Endothelial cell (in vitro differentiated cells): ENCODE measurements around the gene PKP3. TPM values are rescaled to one million over a fixed set of nuclear protein-coding genes. Genes with fewer than 3 reads are reported as not detected.
"Not testable (repeated sequence)": the region's sequence is repeated elsewhere in the genome, so short reads cannot be mapped to it uniquely, and the experiment has no call there.

Experiments
- DNase-seq: peaks from one replicate; pipeline ENCODE4 v3.0.0; 2021; ENCODE audit warnings: low spot score
- H3K27ac Mint-ChIP-seq: one replicate; pipeline ENCODE4 v1.8.0; 2021; ENCODE audit warnings: mixed read lengths, inconsistent platforms; ENCODE audit not compliant: unreplicated experiment
- H3K27me3 Mint-ChIP-seq: one replicate; pipeline ENCODE4 v1.8.0; 2021; ENCODE audit warnings: mild to moderate bottlenecking, moderate library complexity, mixed read lengths, inconsistent platforms; ENCODE audit not compliant: unreplicated experiment
- H3K36me3 Mint-ChIP-seq: one replicate; pipeline ENCODE4 v1.8.0; 2021; ENCODE audit warnings: mild to moderate bottlenecking, low read depth, mixed read lengths, inconsistent platforms; ENCODE audit not compliant: unreplicated experiment
- H3K4me1 Mint-ChIP-seq: one replicate; pipeline ENCODE4 v1.8.0; 2021; ENCODE audit warnings: mild to moderate bottlenecking, mixed read lengths, inconsistent platforms; ENCODE audit not compliant: unreplicated experiment
- H3K4me3 Mint-ChIP-seq: one replicate; pipeline ENCODE4 v1.8.0; 2021; ENCODE audit warnings: mild to moderate bottlenecking, mixed read lengths, inconsistent platforms; ENCODE audit not compliant: unreplicated experiment
- H3K9me3 Mint-ChIP-seq: one replicate; pipeline ENCODE4 v1.8.0; 2021; ENCODE audit warnings: mixed read lengths, inconsistent platforms; ENCODE audit not compliant: unreplicated experiment
- CTCF ChIP-seq: fragments of 200-600 bp; sonication (generic); IDR thresholded peaks from one replicate; pipeline ENCODE4 v1.5.0; 2021; ENCODE audit warnings: antibody characterized with exemption; ENCODE audit not compliant: unreplicated experiment
- total RNA-seq: library from RNA; stranded (reverse); fragmentation: NEBNext Ultra II Directional; extraction: Animal tissue kit (Norgen Biotek cat#: 25700); gene quantifications from one replicate; pipeline ENCODE4 v1.2.1, GENCODE V29; 2021; ENCODE audit not compliant: unreplicated experiment

Gene PKP3
- total RNA-seq, 1 donor from 2014 or later, result 0.49 TPM

- TF ChIP-seq CTCF, result no peak
- H3K36me3 Mint-ChIP-seq, result no peaks in the 10 kb centered on the region
- no peaks in the 10 kb centered on the region for H3K4me1 Mint-ChIP-seq
- no peak for DNase-seq
- no peaks in the 10 kb centered on the region for H3K9me3 Mint-ChIP-seq
- no peak overlapping the region for H3K27ac Mint-ChIP-seq
- no peak overlapping the region for H3K4me3 Mint-ChIP-seq
- peaks cover 7% of the 10 kb centered on the region for H3K27me3 Mint-ChIP-seq
These were observed 30.2 kb downstream of the PKP3 start for GRCh38 chr11:424232-424631.

GRCh38 chr11:424766-425165, 30.8 kb downstream of the PKP3 start:
- not testable (repeated sequence) for H3K27me3 Mint-ChIP-seq, H3K4me3 Mint-ChIP-seq, H3K36me3 Mint-ChIP-seq, H3K4me1 Mint-ChIP-seq, H3K27ac Mint-ChIP-seq, DNase-seq, H3K9me3 Mint-ChIP-seq

GRCh38 chr11:425301-425700, 31.3 kb downstream of the PKP3 start:
- DNase-seq, result no peak
- Mint-ChIP-seq H3K4me3 (no peak overlapping the region), H3K4me1 (no peaks in the 10 kb centered on the region), H3K27me3 (peaks cover 7% of the 10 kb centered on the region), H3K9me3 (no peaks in the 10 kb centered on the region), H3K36me3 (no peaks in the 10 kb centered on the region), H3K27ac (no peak overlapping the region)
- no peak for TF ChIP-seq CTCF

GRCh38 chr11:426851-427250, 32.8 kb downstream of the PKP3 start:
- Mint-ChIP-seq H3K4me1 (no peaks in the 10 kb centered on the region), H3K9me3 (no peaks in the 10 kb centered on the region), H3K27ac (no peak overlapping the region), H3K4me3 (no peak overlapping the region), H3K36me3 (no peaks in the 10 kb centered on the region), H3K27me3 (peaks cover 7% of the 10 kb centered on the region)
- no peak for DNase-seq
- TF ChIP-seq CTCF, result no peak

GRCh38 chr11:428295-428694, 34.3 kb downstream of the PKP3 start:
- no peak overlapping the region for H3K4me3 Mint-ChIP-seq
- H3K27me3 Mint-ChIP-seq, result peaks cover 11% of the 10 kb centered on the region
- H3K4me1 Mint-ChIP-seq, result no peaks in the 10 kb centered on the region
- H3K9me3 Mint-ChIP-seq, result no peaks in the 10 kb centered on the region
- DNase-seq, result no peak
- no peak overlapping the region for H3K27ac Mint-ChIP-seq
- TF ChIP-seq CTCF, result no peak
- H3K36me3 Mint-ChIP-seq, result no peaks in the 10 kb centered on the region

GRCh38 chr11:429391-429790, 35.4 kb downstream of the PKP3 start:
- Mint-ChIP-seq H3K36me3 (no peaks in the 10 kb centered on the region), H3K4me1 (no peaks in the 10 kb centered on the region), H3K9me3 (no peaks in the 10 kb centered on the region), H3K4me3 (no peak overlapping the region), H3K27me3 (peaks cover 9% of the 10 kb centered on the region), H3K27ac (no peak overlapping the region)
- no peak for DNase-seq
- TF ChIP-seq CTCF, result no peak
